Measurements from ENCODE around the gene EZR. TPM values are rescaled to one million over a fixed set of nuclear protein-coding genes. Genes with fewer than 3 reads are reported as not detected.

Gene EZR
- polyA plus RNA-seq, 3 donors = 68.1 to 95.8 (median 86.3) TPM

GRCh38 chr6:158798311-158798710, 20.9 kb downstream of the EZR start:
- Histone ChIP-seq H3K27ac (ENCODE audit: low read depth in 1 of 2, low read length in 2 of 2) (no peak overlapping the region), H3K27me3 (ENCODE audit: control insufficient read depth in 2 of 2, insufficient read depth in 2 of 2, low read length in 2 of 2) (no peaks in the 10 kb centered on the region), H3K4me1 (ENCODE audit: control insufficient read depth in 1 of 2, insufficient read depth in 2 of 2, low read length in 2 of 2) (peaks cover 0 to 4% of the 10 kb centered on the region in 2 donors), H3K36me3 (replicated peaks in 1 of 2; ENCODE audit: control insufficient read depth in 1 of 2, insufficient read depth in 2 of 2, low read length in 2 of 2) (peaks cover 0 to 18% of the 10 kb centered on the region in 2 donors), H2AFZ (ENCODE audit: insufficient read depth, low read depth, low read length, poor library complexity, severe bottlenecking) (no peak overlapping the region), H3K9me3 (replicated peaks in 1 of 2; ENCODE audit: control insufficient read depth in 1 of 2, insufficient read depth in 1 of 2, low read length in 2 of 2) (no peaks in the 10 kb centered on the region), H3K9ac (ENCODE audit: insufficient read depth, low read length, poor library complexity, severe bottlenecking) (no peak overlapping the region), H4K20me1 (ENCODE audit: insufficient read depth, low read length) (peaks cover 99% of the 10 kb centered on the region), H3K4me2 (replicated peaks; ENCODE audit: extremely low read depth, low read length, poor library complexity, severe bottlenecking) (no peak overlapping the region), H3K79me2 (ENCODE audit: insufficient read depth, low read length) (peaks cover 100% of the 10 kb centered on the region), H3K4me3 (replicated peaks in 1 of 3; ENCODE audit: low read depth in 2 of 3, low read length in 3 of 3) (no peak overlapping the region)
- peaks cover 0 to 1% (median 0%) of the 10 kb centered on the region in 3 donors for H3K27me3 Mint-ChIP-seq (ENCODE audit: low read depth in 3 of 3)
- 98% methylated on average over 6 of the region's 8 CpGs for WGBS (ENCODE audit: insufficient coverage)
- H3K9me3 Mint-ChIP-seq = no peaks in the 10 kb centered on the region
- H3K27ac Mint-ChIP-seq = peak overlapping the region in 1 of 7 donors; percentile 62
- intact Hi-C loops (cut with micrococcal nuclease) = loop anchor here in 1 of 2 donors (5.0 to 10.0 kb wide), 2 partner anchors 174 to 326 kb away; no protein-coding TSS in a partner anchor
- TF ChIP-seq, protein P1, sequence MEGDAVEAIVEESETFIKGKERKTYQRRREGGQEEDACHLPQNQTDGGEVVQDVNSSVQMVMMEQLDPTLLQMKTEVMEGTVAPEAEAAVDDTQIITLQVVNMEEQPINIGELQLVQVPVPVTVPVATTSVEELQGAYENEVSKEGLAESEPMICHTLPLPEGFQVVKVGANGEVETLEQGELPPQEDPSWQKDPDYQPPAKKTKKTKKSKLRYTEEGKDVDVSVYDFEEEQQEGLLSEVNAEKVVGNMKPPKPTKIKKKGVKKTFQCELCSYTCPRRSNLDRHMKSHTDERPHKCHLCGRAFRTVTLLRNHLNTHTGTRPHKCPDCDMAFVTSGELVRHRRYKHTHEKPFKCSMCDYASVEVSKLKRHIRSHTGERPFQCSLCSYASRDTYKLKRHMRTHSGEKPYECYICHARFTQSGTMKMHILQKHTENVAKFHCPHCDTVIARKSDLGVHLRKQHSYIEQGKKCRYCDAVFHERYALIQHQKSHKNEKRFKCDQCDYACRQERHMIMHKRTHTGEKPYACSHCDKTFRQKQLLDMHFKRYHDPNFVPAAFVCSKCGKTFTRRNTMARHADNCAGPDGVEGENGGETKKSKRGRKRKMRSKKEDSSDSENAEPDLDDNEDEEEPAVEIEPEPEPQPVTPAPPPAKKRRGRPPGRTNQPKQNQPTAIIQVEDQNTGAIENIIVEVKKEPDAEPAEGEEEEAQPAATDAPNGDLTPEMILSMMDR (IDR thresholded peaks at IDR 0.05) = no peak
- H3K4me3 Mint-ChIP-seq = no peak overlapping the region
- peaks cover 36 to 43% of the 10 kb centered on the region in 2 donors for H3K36me3 Mint-ChIP-seq
- DNase-seq = no peak
- H3K4me1 Mint-ChIP-seq = peaks cover 20% of the 10 kb centered on the region

DNA sequence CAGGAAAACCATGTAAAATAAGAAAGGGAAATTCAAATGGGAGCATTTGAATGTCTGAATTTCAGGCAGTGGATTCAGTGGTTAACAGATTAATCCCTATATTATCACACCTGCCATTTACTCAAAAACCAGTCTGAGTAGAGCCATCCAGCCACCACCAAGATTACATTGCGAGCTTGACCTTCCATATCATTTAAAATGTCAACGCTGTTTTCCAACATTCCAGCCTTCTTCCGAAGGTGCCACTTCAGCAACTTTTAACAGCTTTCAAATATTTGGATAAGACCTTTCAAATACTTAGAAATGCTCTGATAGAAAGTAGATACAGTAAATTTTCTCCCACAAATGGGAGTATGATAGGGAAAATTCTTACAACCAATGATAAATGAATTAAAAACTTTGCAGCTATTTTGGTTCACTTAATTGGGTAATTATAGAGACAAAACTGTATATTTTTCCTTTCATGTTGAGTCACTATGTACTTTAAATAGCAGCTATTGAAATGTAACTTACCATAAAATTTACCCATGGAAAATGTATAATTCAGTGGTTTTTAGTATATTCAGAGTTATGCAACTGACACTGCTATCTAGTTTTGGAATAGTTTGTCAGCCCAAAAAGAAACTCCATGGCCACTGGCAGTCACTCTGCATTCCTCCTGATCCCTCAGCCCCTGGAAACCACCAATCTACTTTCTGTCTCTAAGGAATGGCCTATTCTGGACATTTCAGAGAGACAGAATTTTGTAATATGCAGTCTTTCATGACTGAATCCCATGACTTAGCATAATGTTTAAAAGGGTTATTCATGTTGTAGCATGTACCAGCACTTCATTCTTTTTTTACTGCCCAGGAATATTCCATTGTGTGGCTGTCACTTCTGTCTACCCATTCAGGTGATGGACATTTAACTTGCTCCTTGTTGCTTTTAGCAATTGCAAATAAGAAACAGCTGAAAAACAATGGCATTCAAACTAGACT, 21.5 kb downstream of the EZR start:
- no peak for DNase-seq
- peak overlapping the region in 1 of 2 donors; percentile 30 for H3K27ac ChIP-seq (ENCODE audit: low read depth in 1 of 2, low read length in 2 of 2)
- H3K9ac ChIP-seq (ENCODE audit: insufficient read depth, low read length, poor library complexity, severe bottlenecking) = no peak overlapping the region

More for the DNA sequence above, 21.5 kb downstream of the EZR start:
- peaks cover 0 to 18% of the 10 kb centered on the region in 2 donors for H3K36me3 ChIP-seq (replicated peaks in 1 of 2; ENCODE audit: control insufficient read depth in 1 of 2, insufficient read depth in 2 of 2, low read length in 2 of 2)
- WGBS (ENCODE audit: insufficient coverage) = no CpG with 5 or more reads among the region's 3 CpGs
- TF ChIP-seq, protein P1 (IDR thresholded peaks at IDR 0.05) = no peak
- H3K4me3 ChIP-seq (replicated peaks in 1 of 3; ENCODE audit: low read depth in 2 of 3, low read length in 3 of 3) = no peak overlapping the region
- H3K79me2 ChIP-seq (ENCODE audit: insufficient read depth, low read length) = peaks cover 100% of the 10 kb centered on the region
- intact Hi-C loops (cut with micrococcal nuclease) = loop anchor here in 1 of 2 donors (5.0 to 10.0 kb wide), 2 partner anchors 175 to 327 kb away; no protein-coding TSS in a partner anchor
- H3K9me3 ChIP-seq (replicated peaks in 1 of 2; ENCODE audit: control insufficient read depth in 1 of 2, insufficient read depth in 1 of 2, low read length in 2 of 2) = no peaks in the 10 kb centered on the region
- no peak overlapping the region for H2AFZ ChIP-seq (ENCODE audit: insufficient read depth, low read depth, low read length, poor library complexity, severe bottlenecking)
- H3K4me2 ChIP-seq (replicated peaks; ENCODE audit: extremely low read depth, low read length, poor library complexity, severe bottlenecking) = no peak overlapping the region
- Mint-ChIP-seq H3K27me3 (ENCODE audit: low read depth in 3 of 3) (peaks cover 0 to 1% (median 0%) of the 10 kb centered on the region in 3 donors), H3K9me3 (no peaks in the 10 kb centered on the region), H3K4me3 (no peak overlapping the region), H3K4me1 (peaks cover 18% of the 10 kb centered on the region), H3K27ac (peak overlapping the region in 3 of 7 donors; percentile 7 to 63 (median 32)), H3K36me3 (peaks cover 39 to 44% of the 10 kb centered on the region in 2 donors)
- H4K20me1 ChIP-seq (ENCODE audit: insufficient read depth, low read length) = peaks cover 99% of the 10 kb centered on the region
- H3K4me1 ChIP-seq (ENCODE audit: control insufficient read depth in 1 of 2, insufficient read depth in 2 of 2, low read length in 2 of 2) = no peaks in the 10 kb centered on the region
- no peaks in the 10 kb centered on the region for H3K27me3 ChIP-seq (ENCODE audit: control insufficient read depth in 2 of 2, insufficient read depth in 2 of 2, low read length in 2 of 2)
